Erythroblast (primary cell): ENCODE measurements around the gene VIT.

Experiments
- GATA1 ChIP-seq: IDR thresholded peaks from 2 replicates; pipeline ENCODE4 v1.6.1; 2011; ENCODE audit warnings: low read depth, mild to moderate bottlenecking, control low read depth, low read length, moderate library complexity
- POLR2A ChIP-seq: IDR thresholded peaks from 2 replicates; pipeline ENCODE4 v1.6.1; 2011; ENCODE audit warnings: mild to moderate bottlenecking, low read length

GRCh38 chr2:36801088-36801487 lies 104.6 kb downstream of the VIT start:
- no peak for TF ChIP-seq POLR2A
- no peak for TF ChIP-seq GATA1
